T-helper 1 cell treated with Interleukin-12 subunit alpha and Interleukin-12 subunit beta and Interleukin-4 antibody, amounts not matched to agents 30 μg/mL and 1 μg/mL, for 36 hours (primary cell): ENCODE results near the gene PREP.

Experiments
- H3K27ac Mint-ChIP-seq: one replicate; pipeline ENCODE4 v1.8.0; 2021; ENCODE audit warnings: mild to moderate bottlenecking, mixed read lengths
- H3K27me3 Mint-ChIP-seq: one replicate; pipeline ENCODE4 v1.8.0; 2021; ENCODE audit warnings: low read depth, mixed read lengths
- H3K36me3 Mint-ChIP-seq: one replicate; pipeline ENCODE4 v1.8.0; 2021; ENCODE audit warnings: low read depth, mixed read lengths
- H3K4me1 Mint-ChIP-seq: one replicate; pipeline ENCODE4 v1.8.0; 2021; ENCODE audit warnings: low read depth, mixed read lengths
- H3K4me3 Mint-ChIP-seq: one replicate; pipeline ENCODE4 v1.8.0; 2021; ENCODE audit warnings: mild to moderate bottlenecking, moderate library complexity, mixed read lengths
- H3K9me3 Mint-ChIP-seq: one replicate; pipeline ENCODE4 v1.8.0; 2021; ENCODE audit warnings: mixed read lengths

PREP gene

GRCh38 chr6:105374010-105374420 lies 28.9 kb downstream of the PREP start:
- no peaks in the 10 kb centered on the region for H3K27me3 Mint-ChIP-seq
- H3K4me3 Mint-ChIP-seq = no peak overlapping the region
- H3K4me1 Mint-ChIP-seq = peaks cover 5% of the 10 kb centered on the region
- no peak overlapping the region for H3K27ac Mint-ChIP-seq
- peaks cover 34% of the 10 kb centered on the region for H3K36me3 Mint-ChIP-seq
- no peaks in the 10 kb centered on the region for H3K9me3 Mint-ChIP-seq

- Mint-ChIP-seq H3K27ac (no peak overlapping the region), H3K4me1 (peaks cover 5% of the 10 kb centered on the region), H3K9me3 (no peaks in the 10 kb centered on the region), H3K36me3 (peaks cover 34% of the 10 kb centered on the region), H3K27me3 (no peaks in the 10 kb centered on the region), H3K4me3 (no peak overlapping the region)
These were observed 29.4 kb downstream of the PREP start for GRCh38 chr6:105373481-105373880.

GRCh38 chr6:105372849-105373182 lies 30.1 kb downstream of the PREP start:
- peaks cover 33% of the 10 kb centered on the region for H3K36me3 Mint-ChIP-seq
- H3K4me1 Mint-ChIP-seq = peaks cover 5% of the 10 kb centered on the region
- no peaks in the 10 kb centered on the region for H3K27me3 Mint-ChIP-seq
- no peak overlapping the region for H3K27ac Mint-ChIP-seq
- no peaks in the 10 kb centered on the region for H3K9me3 Mint-ChIP-seq
- no peak overlapping the region for H3K4me3 Mint-ChIP-seq

- H3K36me3 Mint-ChIP-seq = peaks cover 32% of the 10 kb centered on the region
- H3K4me3 Mint-ChIP-seq = no peak overlapping the region
- H3K27me3 Mint-ChIP-seq = no peaks in the 10 kb centered on the region
- H3K4me1 Mint-ChIP-seq = peaks cover 3% of the 10 kb centered on the region
- H3K9me3 Mint-ChIP-seq = no peaks in the 10 kb centered on the region
- H3K27ac Mint-ChIP-seq = no peak overlapping the region
These were observed 30.6 kb downstream of the PREP start for GRCh38 chr6:105372142-105372848.

- no peak overlapping the region for H3K27ac Mint-ChIP-seq
These were observed 32.5 kb downstream of the PREP start for GRCh38 chr6:105370351-105370750.

GRCh38 chr6:105369145-105369544 lies 33.7 kb downstream of the PREP start:
- no peak overlapping the region for H3K4me3 Mint-ChIP-seq
- no peak overlapping the region for H3K27ac Mint-ChIP-seq
- H3K27me3 Mint-ChIP-seq = no peaks in the 10 kb centered on the region
- no peaks in the 10 kb centered on the region for H3K9me3 Mint-ChIP-seq
- H3K4me1 Mint-ChIP-seq = peaks cover 7% of the 10 kb centered on the region
- peaks cover 36% of the 10 kb centered on the region for H3K36me3 Mint-ChIP-seq

More at GRCh38 chr6:105370351-105370750, 32.5 kb downstream of the PREP start:
- H3K4me3 Mint-ChIP-seq = no peak overlapping the region
- no peaks in the 10 kb centered on the region for H3K9me3 Mint-ChIP-seq
- H3K36me3 Mint-ChIP-seq = peaks cover 37% of the 10 kb centered on the region
- H3K4me1 Mint-ChIP-seq = peaks cover 3% of the 10 kb centered on the region
- H3K27me3 Mint-ChIP-seq = no peaks in the 10 kb centered on the region

- Mint-ChIP-seq H3K4me3 (no peak overlapping the region), H3K27me3 (no peaks in the 10 kb centered on the region), H3K27ac (no peak overlapping the region), H3K9me3 (no peaks in the 10 kb centered on the region), H3K4me1 (peaks cover 11% of the 10 kb centered on the region), H3K36me3 (peaks cover 22% of the 10 kb centered on the region)
These were observed 38.6 kb downstream of the PREP start for GRCh38 chr6:105364243-105364642.

GRCh38 chr6:105363100-105363754 lies 39.7 kb downstream of the PREP start:
- H3K4me1 Mint-ChIP-seq = peaks cover 11% of the 10 kb centered on the region
- peaks cover 21% of the 10 kb centered on the region for H3K36me3 Mint-ChIP-seq
- H3K27ac Mint-ChIP-seq = no peak overlapping the region
- H3K4me3 Mint-ChIP-seq = no peak overlapping the region
- H3K9me3 Mint-ChIP-seq = no peaks in the 10 kb centered on the region
- H3K27me3 Mint-ChIP-seq = no peaks in the 10 kb centered on the region

GRCh38 chr6:105359419-105360370 lies 43.2 kb downstream of the PREP start:
- Mint-ChIP-seq H3K36me3 (peaks cover 32% of the 10 kb centered on the region), H3K4me3 (no peak overlapping the region), H3K4me1 (peaks cover 13% of the 10 kb centered on the region)

GRCh38 chr6:105357165-105357564 lies 45.7 kb downstream of the PREP start:
- Mint-ChIP-seq H3K27me3 (no peaks in the 10 kb centered on the region), H3K27ac (no peak overlapping the region), H3K4me3 (no peak overlapping the region), H3K9me3 (peaks cover 10% of the 10 kb centered on the region), H3K4me1 (peaks cover 6% of the 10 kb centered on the region), H3K36me3 (peaks cover 39% of the 10 kb centered on the region)

More at GRCh38 chr6:105359419-105360370, 43.2 kb downstream of the PREP start:
- peaks cover 10% of the 10 kb centered on the region for H3K9me3 Mint-ChIP-seq
- peak overlapping the region; percentile 49 for H3K27ac Mint-ChIP-seq
- no peaks in the 10 kb centered on the region for H3K27me3 Mint-ChIP-seq

GRCh38 chr6:105352037-105352617 lies 50.8 kb downstream of the PREP start:
- Mint-ChIP-seq H3K27ac (no peak overlapping the region), H3K4me3 (no peak overlapping the region), H3K9me3 (peaks cover 10% of the 10 kb centered on the region), H3K4me1 (peaks cover under 1% of the 10 kb centered on the region), H3K27me3 (no peaks in the 10 kb centered on the region), H3K36me3 (peaks cover 38% of the 10 kb centered on the region)

GRCh38 chr6:105348897-105349296 lies 54.0 kb downstream of the PREP start:
- H3K27ac Mint-ChIP-seq = no peak overlapping the region
- no peaks in the 10 kb centered on the region for H3K4me1 Mint-ChIP-seq
- no peak overlapping the region for H3K4me3 Mint-ChIP-seq
- H3K36me3 Mint-ChIP-seq = peaks cover 28% of the 10 kb centered on the region
- H3K27me3 Mint-ChIP-seq = no peaks in the 10 kb centered on the region
- H3K9me3 Mint-ChIP-seq = no peaks in the 10 kb centered on the region

GRCh38 chr6:105346052-105346451 lies 56.8 kb downstream of the PREP start:
- peaks cover 29% of the 10 kb centered on the region for H3K36me3 Mint-ChIP-seq
- H3K4me1 Mint-ChIP-seq = peaks cover 2% of the 10 kb centered on the region
- H3K9me3 Mint-ChIP-seq = no peaks in the 10 kb centered on the region
- H3K27me3 Mint-ChIP-seq = no peaks in the 10 kb centered on the region
- no peak overlapping the region for H3K4me3 Mint-ChIP-seq
- no peak overlapping the region for H3K27ac Mint-ChIP-seq

GRCh38 chr6:105345506-105345905 lies 57.4 kb downstream of the PREP start:
- Mint-ChIP-seq H3K9me3 (no peaks in the 10 kb centered on the region), H3K36me3 (peaks cover 29% of the 10 kb centered on the region), H3K4me3 (no peak overlapping the region), H3K27me3 (no peaks in the 10 kb centered on the region), H3K4me1 (peaks cover 2% of the 10 kb centered on the region), H3K27ac (no peak overlapping the region)
